MCF 10A (cell line): ENCODE results near the gene DDX27. TPM values are rescaled to one million over a fixed set of nuclear protein-coding genes. Genes with fewer than 3 reads are reported as not detected.

Experiments used
- BruUV-seq: library from RNA; stranded (reverse); fragments of 400-500 nt; replicated peaks from 2 replicates; lab custom pipeline; 2021; lab: Mats Ljungman, UMichigan
- CTCF ChIA-PET: fragments of 300-600 bp; sonication (Branson Sonifier 250); formaldehyde crosslinking; extraction: SDS; loops from one replicate; lab custom pipeline; 2021; ENCODE audit warnings: antibody characterized with exemption, inconsistent platforms; lab: Yijun Ruan, JAX
- POLR2A ChIA-PET: fragments of 300-600, 350-650 bp; sonication (Branson Sonifier 250); formaldehyde crosslinking; extraction: SDS; loops from one replicate; lab custom pipeline; 2020; ENCODE audit warnings: antibody characterized with exemption, inconsistent platforms; lab: Yijun Ruan, JAX
- DNase-seq: peaks from one replicate; pipeline ENCODE4 v3.0.0-alpha.2; 2018; ENCODE audit not compliant: unreplicated experiment
- H3K27ac Mint-ChIP-seq: one replicate; pipeline ENCODE4 v1.8.0; 2022; ENCODE audit warnings: mild to moderate bottlenecking, low read depth, mixed read lengths; ENCODE audit not compliant: unreplicated experiment
- H3K27me3 Mint-ChIP-seq: one replicate; pipeline ENCODE4 v1.8.0; 2022; ENCODE audit warnings: mixed read lengths; ENCODE audit not compliant: insufficient read depth, unreplicated experiment
- H3K36me3 Mint-ChIP-seq: one replicate; pipeline ENCODE4 v1.8.0; 2022; ENCODE audit warnings: mild to moderate bottlenecking, moderate library complexity, mixed read lengths; ENCODE audit not compliant: insufficient read depth, unreplicated experiment
- H3K4me1 Mint-ChIP-seq: one replicate; pipeline ENCODE4 v1.8.0; 2022; ENCODE audit warnings: mixed read lengths; ENCODE audit not compliant: insufficient read depth, unreplicated experiment
- H3K4me3 Mint-ChIP-seq: one replicate; pipeline ENCODE4 v1.8.0; 2022; ENCODE audit warnings: mild to moderate bottlenecking, moderate library complexity, mixed read lengths; ENCODE audit not compliant: unreplicated experiment
- H3K9me3 Mint-ChIP-seq: one replicate; pipeline ENCODE4 v1.8.0; 2022; ENCODE audit warnings: mixed read lengths; ENCODE audit not compliant: unreplicated experiment
- intact Hi-C: fragments of 100-400 bp; cut with micrococcal nuclease; formaldehyde crosslinking; loops from 2 replicates; pipeline ENCODE4 v1.14.1; 2022
- total RNA-seq: library from RNA; stranded (reverse); gene quantifications from 2 replicates; pipeline ENCODE4 v1.2.3, GENCODE V29; 2022
- TF ChIP-seq, protein P1 (sequence below): fragments of 200-600 bp; IDR thresholded peaks from one replicate; pipeline ENCODE4 v1.8.0; 2022; ENCODE audit warnings: antibody characterized with exemption, mild to moderate bottlenecking; ENCODE audit not compliant: unreplicated experiment

The DDX27 gene
- total RNA-seq, 1 experiment from 2014 or later: 56.4 TPM

DNA sequence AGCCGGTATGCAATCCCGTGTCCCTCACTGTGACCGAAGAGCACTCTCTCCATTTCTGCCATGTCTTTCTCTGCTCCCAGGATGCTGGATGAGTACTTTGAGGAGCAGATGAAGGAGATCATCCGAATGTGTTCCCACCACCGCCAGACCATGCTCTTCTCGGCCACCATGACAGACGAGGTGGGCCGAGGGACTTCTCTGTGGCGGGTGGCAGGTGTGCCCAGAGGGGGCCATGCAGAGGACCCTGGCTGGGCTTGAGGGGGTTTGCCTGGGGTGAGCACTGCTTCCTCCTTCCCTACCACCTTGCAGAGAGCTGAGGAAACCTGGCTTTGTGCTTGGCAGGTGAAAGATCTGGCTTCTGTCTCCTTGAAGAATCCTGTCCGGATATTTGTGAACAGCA, 14.0 kb downstream of the DDX27 start:
- Mint-ChIP-seq H3K9me3 (no peaks in the 10 kb centered on the region), H3K27ac (no peak overlapping the region), H3K27me3 (no peaks in the 10 kb centered on the region), H3K4me1 (no peaks in the 10 kb centered on the region), H3K4me3 (no peak overlapping the region), H3K36me3 (peaks cover 82% of the 10 kb centered on the region)
- TF ChIP-seq, protein P1, sequence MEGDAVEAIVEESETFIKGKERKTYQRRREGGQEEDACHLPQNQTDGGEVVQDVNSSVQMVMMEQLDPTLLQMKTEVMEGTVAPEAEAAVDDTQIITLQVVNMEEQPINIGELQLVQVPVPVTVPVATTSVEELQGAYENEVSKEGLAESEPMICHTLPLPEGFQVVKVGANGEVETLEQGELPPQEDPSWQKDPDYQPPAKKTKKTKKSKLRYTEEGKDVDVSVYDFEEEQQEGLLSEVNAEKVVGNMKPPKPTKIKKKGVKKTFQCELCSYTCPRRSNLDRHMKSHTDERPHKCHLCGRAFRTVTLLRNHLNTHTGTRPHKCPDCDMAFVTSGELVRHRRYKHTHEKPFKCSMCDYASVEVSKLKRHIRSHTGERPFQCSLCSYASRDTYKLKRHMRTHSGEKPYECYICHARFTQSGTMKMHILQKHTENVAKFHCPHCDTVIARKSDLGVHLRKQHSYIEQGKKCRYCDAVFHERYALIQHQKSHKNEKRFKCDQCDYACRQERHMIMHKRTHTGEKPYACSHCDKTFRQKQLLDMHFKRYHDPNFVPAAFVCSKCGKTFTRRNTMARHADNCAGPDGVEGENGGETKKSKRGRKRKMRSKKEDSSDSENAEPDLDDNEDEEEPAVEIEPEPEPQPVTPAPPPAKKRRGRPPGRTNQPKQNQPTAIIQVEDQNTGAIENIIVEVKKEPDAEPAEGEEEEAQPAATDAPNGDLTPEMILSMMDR: no peak
- no peak for DNase-seq
- ChIA-PET POLR2A (interaction anchor here (1.0 to 1.2 kb wide), 4 partner anchors 8 to 45 kb away, joined by 3 to 4 read pairs (median 4); partner anchors contain the start of gene STAU1), CTCF (interaction anchor here (0.9 to 3.4 kb wide), 3 partner anchors 10 to 126 kb away, joined by 3 to 16 read pairs (median 5); no protein-coding TSS in a partner anchor)
- intact Hi-C loops: no loop called here
- BruUV-seq: no TSS peak

DNA sequence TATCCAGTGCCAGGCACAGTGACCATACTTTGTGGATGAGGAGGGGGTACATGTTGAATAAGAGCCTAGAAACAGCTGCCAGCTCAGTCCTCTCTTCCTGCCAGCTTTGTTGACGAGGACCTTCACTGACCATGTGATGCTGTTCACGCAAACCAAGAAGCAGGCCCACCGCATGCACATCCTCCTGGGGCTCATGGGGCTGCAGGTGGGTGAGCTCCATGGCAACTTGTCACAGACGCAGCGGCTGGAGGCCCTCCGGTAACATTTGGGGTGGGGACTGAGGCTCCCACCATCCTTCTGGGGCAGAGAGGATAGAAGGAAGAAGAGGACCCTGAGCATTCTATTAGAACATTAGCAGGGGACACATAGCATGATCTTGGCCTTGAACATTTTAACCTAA, 15.6 kb downstream of the DDX27 start:
- Mint-ChIP-seq H3K27ac (peak overlapping the region; percentile 40), H3K4me1 (no peaks in the 10 kb centered on the region), H3K9me3 (no peaks in the 10 kb centered on the region), H3K36me3 (peaks cover 82% of the 10 kb centered on the region), H3K27me3 (no peaks in the 10 kb centered on the region), H3K4me3 (no peak overlapping the region)
- no TSS peak for BruUV-seq
- ChIA-PET POLR2A (interaction anchor here (1.2 kb wide), 1 partner anchor 33 kb away, joined by 4 read pairs; no protein-coding TSS in a partner anchor), CTCF (interaction anchor here (1.2 to 3.4 kb wide), 4 partner anchors 9 to 19 kb away, joined by 4 to 16 read pairs (median 6); no protein-coding TSS in a partner anchor)
- intact Hi-C loops: no loop called here
- TF ChIP-seq, protein P1: no peak
- DNase-seq: no peak

DNA sequence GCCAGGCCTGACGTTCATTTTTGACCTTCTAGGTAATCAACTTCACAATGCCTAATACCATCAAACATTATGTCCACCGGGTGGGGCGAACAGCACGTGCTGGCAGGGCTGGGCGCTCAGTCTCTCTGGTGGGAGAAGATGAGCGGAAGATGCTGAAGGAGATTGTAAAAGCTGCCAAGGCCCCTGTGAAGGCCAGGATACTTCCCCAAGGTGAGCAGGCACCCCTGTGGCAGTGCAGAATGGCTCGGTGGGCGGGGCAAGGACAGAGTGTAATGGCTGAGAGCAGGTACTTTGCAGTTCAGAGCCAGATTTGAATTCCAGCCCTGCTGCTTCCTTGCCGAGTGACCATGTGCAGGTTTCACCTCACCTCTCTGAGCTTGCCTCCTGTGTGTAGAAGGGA, 17.1 kb downstream of the DDX27 start:
- H3K36me3 Mint-ChIP-seq: peaks cover 82% of the 10 kb centered on the region
- no TSS peak for BruUV-seq
- intact Hi-C loops: no loop called here
- TF ChIP-seq, protein P1: no peak
- no peak for DNase-seq
- ChIA-PET POLR2A (interaction anchor here (2.1 to 3.0 kb wide), 2 partner anchors 10 to 13 kb away, joined by 6 to 14 read pairs; no protein-coding TSS in a partner anchor), CTCF (interaction anchor here (3.4 kb wide), 1 partner anchor 10 kb away, joined by 16 read pairs; no protein-coding TSS in a partner anchor)
- H3K27me3 Mint-ChIP-seq: no peaks in the 10 kb centered on the region
- no peaks in the 10 kb centered on the region for H3K9me3 Mint-ChIP-seq
- no peak overlapping the region for H3K27ac Mint-ChIP-seq
- no peak overlapping the region for H3K4me3 Mint-ChIP-seq
- no peaks in the 10 kb centered on the region for H3K4me1 Mint-ChIP-seq

DNA sequence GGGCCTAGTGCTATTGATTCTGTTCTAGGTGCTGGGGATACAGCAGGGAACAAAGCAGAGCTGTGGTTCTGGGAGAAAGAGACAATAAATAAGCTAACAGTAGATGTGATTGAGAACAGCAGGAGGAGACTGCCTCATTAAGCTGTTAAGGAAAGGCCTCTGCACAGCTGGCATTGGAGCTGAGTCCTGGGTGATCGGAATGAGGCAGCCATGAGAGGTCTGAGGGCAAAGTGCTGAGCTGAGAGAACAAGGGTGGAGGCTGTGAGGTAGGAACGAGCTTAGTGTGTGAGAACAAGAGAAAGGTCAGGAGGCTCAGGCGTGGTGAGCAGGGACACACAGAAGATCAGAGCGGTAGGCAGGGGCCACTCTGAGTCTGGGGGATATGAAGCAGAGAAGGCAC, 18.3 kb downstream of the DDX27 start:
- Mint-ChIP-seq H3K9me3 (no peaks in the 10 kb centered on the region), H3K4me3 (no peak overlapping the region), H3K27me3 (no peaks in the 10 kb centered on the region), H3K36me3 (peaks cover 83% of the 10 kb centered on the region), H3K4me1 (no peaks in the 10 kb centered on the region), H3K27ac (peak overlapping the region; percentile 8)
- BruUV-seq: no TSS peak
- DNase-seq: no peak
- TF ChIP-seq, protein P1: no peak
- intact Hi-C loops: no loop called here
- POLR2A ChIA-PET: interaction anchor here (0.5 to 3.0 kb wide), 5 partner anchors 9 to 222 kb away, joined by 3 to 19 read pairs (median 6); partner anchors contain the start of gene DDX27
- CTCF ChIA-PET: interaction anchor here (0.6 to 2.6 kb wide), 8 partner anchors 9 to 371 kb away, joined by 3 to 18 read pairs (median 4); partner anchors contain the start of gene DDX27
